SJCRH30 (cell line): ENCODE measurements around the gene SRPRB. TPM values are rescaled to one million over a fixed set of nuclear protein-coding genes. Genes with fewer than 3 reads are reported as not detected.

ENCODE experiments used
- DNase-seq, 2 experiments: peaks; one replicate each; pipeline ENCODE4 v3.0.0-alpha.2; 2015 to 2020
- H3K27ac ChIP-seq: fragments of 250-450 bp; sonication (Bioruptor Pico); 2 replicates; pipeline ENCODE4 v1.5.1; 2020; ENCODE audit warnings: mild to moderate bottlenecking, moderate library complexity
- H3K27me3 ChIP-seq: fragments of 250-450 bp; sonication (Bioruptor Pico); 2 replicates; pipeline ENCODE4 v1.5.1; 2020; ENCODE audit warnings: mild to moderate bottlenecking, moderate library complexity
- H3K36me3 ChIP-seq: fragments of 250-450 bp; sonication (Bioruptor Pico); 2 replicates; pipeline ENCODE4 v1.5.1; 2020; ENCODE audit warnings: mild to moderate bottlenecking, moderate library complexity
- H3K4me1 ChIP-seq: fragments of 250-450 bp; sonication (Bioruptor Pico); 2 replicates; pipeline ENCODE4 v1.5.1; 2020; ENCODE audit warnings: mild to moderate bottlenecking, moderate library complexity
- H3K4me3 ChIP-seq: fragments of 250-450 bp; sonication (Bioruptor Pico); 2 replicates; pipeline ENCODE4 v1.5.1; 2020; ENCODE audit warnings: mild to moderate bottlenecking, moderate library complexity
- H3K9me3 ChIP-seq: fragments of 250-450 bp; sonication (Bioruptor Pico); replicated peaks from 2 replicates; pipeline ENCODE4 v1.5.1; 2020; ENCODE audit warnings: mild to moderate bottlenecking, moderate library complexity
- total RNA-seq: library from RNA; depleted of rRNA; stranded (reverse); fragments of >200 nt; shearing (Covaris generic); gene quantifications from 2 replicates; pipeline ENCODE4 v1.2.3, GENCODE V29; 2014

SRPRB gene
- total RNA-seq, 1 experiment from 2014 or later: 46.3 TPM

GRCh38 chr3:133827684-133828083 is 22.1 kb downstream of the SRPRB start:
- H3K27me3 ChIP-seq: no peaks in the 10 kb centered on the region
- H3K9me3 ChIP-seq: no peaks in the 10 kb centered on the region
- peaks cover 7% of the 10 kb centered on the region; the same call in 1 of the 2 replicates for H3K36me3 ChIP-seq
- no peak overlapping the region for H3K27ac ChIP-seq
- no peak overlapping the region for H3K4me3 ChIP-seq
- no peaks in the 10 kb centered on the region for H3K4me1 ChIP-seq
- no peak for DNase-seq

DNA sequence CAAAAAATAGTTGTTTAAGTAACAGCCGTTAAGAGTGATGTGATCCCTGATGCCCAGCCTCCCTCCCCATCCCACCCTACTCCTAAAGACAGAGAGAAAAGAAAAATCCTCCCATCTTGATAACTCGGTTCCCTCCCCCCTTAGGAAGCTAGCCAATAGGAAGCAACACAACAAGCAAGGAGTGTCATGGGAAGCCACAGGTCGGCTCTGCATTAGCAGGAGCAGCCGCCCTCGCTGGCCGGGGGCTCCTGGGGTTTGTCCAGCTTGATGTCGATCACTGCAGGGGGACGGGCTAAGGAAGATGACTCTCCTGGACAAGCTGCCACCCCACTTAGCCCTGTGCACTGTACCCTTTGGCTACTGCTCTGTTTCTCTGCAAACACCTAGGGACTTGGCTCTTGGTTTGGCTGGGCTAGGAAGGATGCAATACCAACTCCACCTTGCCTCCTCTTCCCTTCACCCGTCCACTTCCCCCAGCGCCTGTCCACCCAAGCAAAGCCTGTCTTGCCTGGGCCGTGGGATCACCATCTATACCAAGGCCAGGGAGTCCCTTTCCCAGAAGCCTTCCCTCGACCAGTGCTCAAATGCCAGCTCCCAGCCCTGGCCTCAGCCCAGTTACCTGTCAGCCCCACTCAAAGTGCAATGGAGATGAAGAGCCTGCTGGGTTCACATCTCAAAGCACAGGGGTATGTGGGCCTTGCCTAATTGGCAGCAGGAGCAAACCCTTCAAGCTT is 23.1 kb downstream of the SRPRB start:
- Histone ChIP-seq H3K4me3 (no peak overlapping the region), H3K27me3 (no peaks in the 10 kb centered on the region), H3K9me3 (no peaks in the 10 kb centered on the region), H3K4me1 (no peaks in the 10 kb centered on the region), H3K27ac (no peak overlapping the region), H3K36me3 (peaks cover 4% of the 10 kb centered on the region; the same call in 1 of the 2 replicates)
- no peak for DNase-seq

- H3K36me3 ChIP-seq: no peaks in the 10 kb centered on the region
- no peak overlapping the region for H3K27ac ChIP-seq
- H3K9me3 ChIP-seq: no peaks in the 10 kb centered on the region
- H3K4me3 ChIP-seq: no peak overlapping the region
- DNase-seq: no peak
- H3K27me3 ChIP-seq: no peaks in the 10 kb centered on the region
- H3K4me1 ChIP-seq: no peaks in the 10 kb centered on the region
These were observed 23.7 kb downstream of the SRPRB start for GRCh38 chr3:133829310-133829707.

DNA sequence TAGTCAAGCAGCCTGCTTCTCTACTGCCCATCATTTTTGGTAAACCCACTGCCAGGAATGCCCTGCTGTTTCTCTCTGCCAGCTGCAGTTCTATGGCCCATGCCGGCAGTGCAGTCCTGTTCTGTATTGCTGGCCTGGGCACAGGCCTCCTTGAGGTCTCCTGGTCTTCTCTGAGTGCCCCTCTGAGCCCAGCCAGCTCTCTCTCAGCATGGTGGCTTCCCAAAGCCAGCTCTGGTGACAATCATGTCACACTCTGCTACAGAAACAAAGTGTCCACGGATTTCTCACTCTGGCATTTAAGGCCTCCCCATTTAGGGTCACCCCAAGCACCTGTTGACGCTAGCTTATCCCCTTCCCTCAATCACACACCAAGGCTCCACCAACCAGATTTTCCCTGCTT is 24.5 kb downstream of the SRPRB start:
- no peak overlapping the region for H3K27ac ChIP-seq
- H3K4me1 ChIP-seq: no peaks in the 10 kb centered on the region
- no peak for DNase-seq
- no peaks in the 10 kb centered on the region for H3K36me3 ChIP-seq
- H3K4me3 ChIP-seq: no peak overlapping the region
- H3K9me3 ChIP-seq: no peaks in the 10 kb centered on the region
- no peaks in the 10 kb centered on the region for H3K27me3 ChIP-seq

DNA sequence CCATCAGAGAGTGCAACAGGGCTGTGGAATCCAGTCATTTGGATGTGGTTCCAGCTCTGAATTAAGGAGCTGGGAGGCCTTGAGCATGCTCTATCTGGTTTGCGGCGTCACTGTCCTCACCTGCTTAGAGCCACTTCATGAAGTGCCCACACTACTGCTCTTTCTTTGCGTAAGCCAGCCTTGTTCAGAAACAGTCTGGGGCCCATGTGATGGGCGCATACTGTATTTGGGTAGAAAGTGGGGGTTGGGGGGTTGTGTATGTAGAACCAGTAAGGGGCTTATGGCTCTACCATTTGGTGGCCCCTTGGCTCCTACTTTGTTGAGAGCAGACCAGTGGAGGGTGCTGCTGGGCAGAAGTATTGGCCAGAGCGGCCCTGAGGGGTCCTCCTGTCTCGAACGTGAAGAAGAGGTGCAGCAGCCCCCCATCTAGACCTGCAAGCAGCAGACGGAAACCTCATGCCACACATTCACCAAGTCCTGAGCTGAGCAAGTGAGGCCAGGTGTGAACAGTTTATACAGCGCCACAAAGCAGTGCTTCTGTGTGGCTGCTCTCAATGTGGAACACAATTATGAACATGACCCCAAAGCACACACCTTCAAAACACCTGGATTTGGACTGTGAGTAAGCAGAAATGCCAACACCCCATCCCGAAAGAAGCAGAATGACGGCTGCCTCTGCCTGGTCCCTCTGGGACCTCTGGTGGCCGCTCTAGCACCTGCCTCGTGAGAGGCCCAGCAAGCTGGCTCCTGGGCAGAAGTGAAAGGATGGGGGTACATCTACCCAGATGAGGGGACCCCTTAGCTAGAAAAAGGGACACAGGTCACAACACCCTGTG is 26.6 kb downstream of the SRPRB start:
- Histone ChIP-seq H3K9me3 (no peaks in the 10 kb centered on the region), H3K4me1 (no peaks in the 10 kb centered on the region), H3K4me3 (no peak overlapping the region), H3K27ac (no peak overlapping the region), H3K27me3 (no peaks in the 10 kb centered on the region), H3K36me3 (no peaks in the 10 kb centered on the region)
- DNase-seq: no peak

- Histone ChIP-seq H3K27me3 (no peaks in the 10 kb centered on the region), H3K4me3 (no peak overlapping the region), H3K9me3 (no peaks in the 10 kb centered on the region), H3K27ac (no peak overlapping the region), H3K4me1 (no peaks in the 10 kb centered on the region), H3K36me3 (no peaks in the 10 kb centered on the region)
- DNase-seq: no peak
These were observed 27.2 kb downstream of the SRPRB start for GRCh38 chr3:133832802-133833144.

DNA sequence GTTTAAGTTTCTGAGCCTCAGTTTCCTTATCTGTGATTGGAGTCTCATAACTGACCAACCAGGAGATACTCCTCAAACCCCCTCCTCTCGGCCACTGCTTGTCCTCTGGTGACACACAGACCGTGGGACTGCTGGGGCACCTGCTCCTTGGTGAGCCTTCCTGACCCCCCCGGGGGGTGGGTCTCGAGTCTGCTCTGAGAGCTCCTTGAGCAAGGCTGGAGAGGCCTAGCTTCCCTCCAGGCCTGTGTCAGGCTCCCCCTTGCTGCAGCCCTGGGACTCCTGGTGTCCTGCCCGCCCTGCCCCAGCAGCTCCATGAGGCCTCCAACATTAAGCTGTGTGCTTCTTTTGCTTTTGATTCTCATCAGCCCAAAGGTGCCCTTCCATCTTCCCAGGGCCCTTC is 27.7 kb downstream of the SRPRB start:
- Histone ChIP-seq H3K4me1 (no peaks in the 10 kb centered on the region), H3K36me3 (no peaks in the 10 kb centered on the region), H3K27me3 (no peaks in the 10 kb centered on the region), H3K4me3 (no peak overlapping the region), H3K9me3 (no peaks in the 10 kb centered on the region), H3K27ac (no peak overlapping the region)
- no peak for DNase-seq

- DNase-seq: no peak
- H3K27ac ChIP-seq: no peak overlapping the region
- no peaks in the 10 kb centered on the region for H3K9me3 ChIP-seq
- H3K4me3 ChIP-seq: no peak overlapping the region
- H3K4me1 ChIP-seq: no peaks in the 10 kb centered on the region
- no peaks in the 10 kb centered on the region for H3K27me3 ChIP-seq
- no peaks in the 10 kb centered on the region for H3K36me3 ChIP-seq
These were observed 28.4 kb downstream of the SRPRB start for GRCh38 chr3:133833880-133834620.

DNA sequence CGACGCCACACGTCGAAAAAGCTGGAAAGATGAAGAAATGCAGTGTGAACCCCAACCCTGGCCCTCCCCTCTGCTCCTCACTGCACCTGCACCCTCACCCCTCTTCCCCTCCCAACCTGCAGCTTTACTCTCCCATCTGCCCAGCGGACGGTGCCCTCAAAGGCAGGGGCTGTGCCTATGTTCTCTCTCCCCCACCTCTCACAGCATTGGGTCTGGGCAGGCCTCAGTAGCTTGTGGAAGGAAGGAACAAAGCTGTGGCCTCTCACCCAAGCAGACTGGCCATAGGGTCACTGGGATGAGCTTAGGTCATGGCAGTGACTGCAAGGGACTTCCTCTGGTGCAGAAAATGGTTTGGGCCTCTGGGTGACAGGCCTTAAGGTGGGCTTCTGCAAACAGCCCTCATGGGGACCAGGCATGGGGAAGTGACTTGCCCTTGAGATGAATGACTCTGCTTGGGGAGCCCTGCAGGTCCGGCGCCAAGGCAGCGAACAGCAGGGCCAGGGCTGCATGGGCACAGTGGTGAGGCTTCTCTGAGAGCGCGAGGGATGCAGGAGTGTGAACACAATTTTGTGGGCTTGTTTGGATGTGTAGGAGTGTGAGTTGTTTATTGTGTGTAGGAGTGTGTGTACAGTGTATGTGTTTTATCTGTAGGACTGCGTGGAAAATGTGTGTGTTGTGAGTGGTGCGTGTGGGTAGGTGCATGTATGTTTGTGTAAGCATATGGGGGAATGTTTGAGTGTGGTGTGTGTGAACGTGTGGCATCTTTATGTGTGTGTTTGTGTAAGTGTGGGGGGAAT is 29.2 kb downstream of the SRPRB start:
- Histone ChIP-seq H3K4me3 (no peak overlapping the region), H3K27me3 (no peaks in the 10 kb centered on the region), H3K36me3 (no peaks in the 10 kb centered on the region), H3K4me1 (no peaks in the 10 kb centered on the region), H3K27ac (no peak overlapping the region), H3K9me3 (no peaks in the 10 kb centered on the region)
- no peak for DNase-seq

- DNase-seq: no peak
- Histone ChIP-seq H3K4me1 (no peaks in the 10 kb centered on the region), H3K9me3 (no peaks in the 10 kb centered on the region), H3K36me3 (no peaks in the 10 kb centered on the region), H3K27me3 (no peaks in the 10 kb centered on the region), H3K4me3 (no peak overlapping the region), H3K27ac (no peak overlapping the region)
These were observed 29.8 kb downstream of the SRPRB start for GRCh38 chr3:133835418-133835743.

DNA sequence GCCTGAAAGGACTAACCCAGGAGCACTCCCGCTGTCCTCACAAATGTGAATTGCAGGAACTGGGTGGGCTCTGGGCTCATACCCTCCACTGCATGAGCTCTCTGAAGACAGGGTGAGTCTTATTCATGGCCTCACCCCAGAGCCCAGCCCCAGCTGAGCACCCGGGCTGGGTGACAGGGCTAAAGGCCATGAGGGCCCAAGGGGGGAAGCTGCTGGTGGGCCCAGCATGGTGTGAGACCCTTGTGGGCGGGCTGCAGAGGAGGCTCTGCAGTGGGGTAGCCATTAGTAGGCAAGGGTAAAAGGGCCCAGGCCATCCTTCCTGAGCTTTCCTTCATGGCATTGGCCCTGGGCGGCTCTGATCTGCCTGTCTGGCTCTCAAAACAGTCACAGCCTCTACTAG is 30.3 kb downstream of the SRPRB start:
- no peaks in the 10 kb centered on the region for H3K9me3 ChIP-seq
- H3K27me3 ChIP-seq: no peaks in the 10 kb centered on the region
- no peaks in the 10 kb centered on the region for H3K4me1 ChIP-seq
- no peak overlapping the region for H3K27ac ChIP-seq
- H3K4me3 ChIP-seq: no peak overlapping the region
- H3K36me3 ChIP-seq: no peaks in the 10 kb centered on the region
- no peak for DNase-seq

DNA sequence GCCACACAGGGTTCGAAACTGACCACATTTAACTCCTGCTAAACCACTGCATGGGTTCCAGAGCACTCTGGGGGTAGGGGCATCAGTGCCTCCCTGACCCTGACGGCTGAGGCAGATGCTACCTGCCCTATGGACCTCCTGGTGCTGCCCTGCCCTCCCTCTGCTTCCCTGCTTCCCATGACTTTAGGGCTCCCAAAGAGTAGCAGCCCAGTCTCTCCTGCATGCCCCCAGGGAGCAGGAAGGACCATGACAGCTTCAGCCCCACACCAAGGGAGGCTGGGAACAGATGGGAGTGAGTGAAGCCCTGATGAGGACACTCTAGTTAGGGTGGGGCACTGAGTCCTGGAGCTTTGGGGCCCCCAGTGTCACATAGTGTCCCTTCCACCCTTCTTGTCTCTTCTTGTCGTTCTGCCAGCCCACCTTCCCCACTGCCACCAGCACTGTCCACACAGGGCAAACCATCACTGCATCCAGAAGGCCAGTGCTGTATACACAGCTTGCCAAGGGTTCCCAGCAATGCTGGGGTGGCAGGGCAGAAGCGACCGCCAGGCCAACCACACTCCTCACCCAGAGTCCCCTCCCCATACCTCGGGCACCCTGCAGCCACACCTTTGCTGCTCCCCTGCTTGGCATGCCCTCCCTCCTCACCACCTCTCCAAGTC is 31.0 kb downstream of the SRPRB start:
- DNase-seq: no peak
- no peaks in the 10 kb centered on the region for H3K36me3 ChIP-seq
- no peaks in the 10 kb centered on the region for H3K4me1 ChIP-seq
- H3K9me3 ChIP-seq: no peaks in the 10 kb centered on the region
- H3K27ac ChIP-seq: no peak overlapping the region
- no peak overlapping the region for H3K4me3 ChIP-seq
- H3K27me3 ChIP-seq: no peaks in the 10 kb centered on the region

GRCh38 chr3:133837487-133838295 is 32.1 kb downstream of the SRPRB start:
- H3K27ac ChIP-seq: no peak overlapping the region
- no peaks in the 10 kb centered on the region for H3K27me3 ChIP-seq
- H3K4me1 ChIP-seq: no peaks in the 10 kb centered on the region
- no peaks in the 10 kb centered on the region for H3K9me3 ChIP-seq
- H3K4me3 ChIP-seq: no peak overlapping the region
- no peak for DNase-seq
- no peaks in the 10 kb centered on the region for H3K36me3 ChIP-seq
